ENCODE data around the gene NPHP3.

The NPHP3 gene

DNA sequence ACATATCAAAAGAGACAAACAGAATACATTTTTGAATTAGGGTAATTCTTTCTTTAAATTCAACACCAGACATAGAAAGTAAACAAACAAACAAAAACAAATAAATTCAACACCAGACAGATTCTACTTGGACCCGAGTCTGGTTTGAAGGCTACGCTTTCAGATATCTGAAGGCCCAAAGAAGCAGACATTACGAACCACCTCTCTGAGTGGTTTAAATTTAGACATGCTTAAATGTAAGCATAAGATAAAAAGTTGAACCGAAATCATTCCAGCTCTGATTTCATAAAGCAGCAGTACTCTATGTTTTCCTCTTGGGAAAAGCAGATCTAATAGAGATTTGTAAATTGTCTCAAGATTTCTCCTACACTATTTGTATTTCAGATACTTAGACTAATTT lies 32.2 kb downstream of the NPHP3 start:
- Histone ChIP-seq H3K9ac (ENCODE audit: low read depth, low read length) (no peak overlapping the region), H3K79me2 (ENCODE audit: insufficient read depth, low read length) (no peaks in the 10 kb centered on the region), H3K36me3 (ENCODE audit: insufficient read depth, low read length) (peaks cover 46% of the 10 kb centered on the region), H2AFZ (ENCODE audit: low read depth, low read length) (no peak overlapping the region), H3K9me3 (ENCODE audit: insufficient read depth, low read length, severe bottlenecking) (no peaks in the 10 kb centered on the region), H3K27ac (ENCODE audit: low read length) (no peak overlapping the region), H4K20me1 (ENCODE audit: insufficient read depth, low read length) (no peaks in the 10 kb centered on the region), H3K4me1 (ENCODE audit: insufficient read depth, low read length) (no peaks in the 10 kb centered on the region), H3K27me3 (ENCODE audit: insufficient read depth, low read length, poor library complexity) (no peaks in the 10 kb centered on the region), H3K4me2 (ENCODE audit: insufficient read depth, low read length) (no peak overlapping the region), H3K4me3 (ENCODE audit: low read depth in 1 of 2, low read length in 2 of 2) (no peak overlapping the region)
- DNase-seq (no peak), ATAC-seq (ENCODE audit: insufficient read depth, low read depth) (no peak)
- TF ChIP-seq, protein P1, sequence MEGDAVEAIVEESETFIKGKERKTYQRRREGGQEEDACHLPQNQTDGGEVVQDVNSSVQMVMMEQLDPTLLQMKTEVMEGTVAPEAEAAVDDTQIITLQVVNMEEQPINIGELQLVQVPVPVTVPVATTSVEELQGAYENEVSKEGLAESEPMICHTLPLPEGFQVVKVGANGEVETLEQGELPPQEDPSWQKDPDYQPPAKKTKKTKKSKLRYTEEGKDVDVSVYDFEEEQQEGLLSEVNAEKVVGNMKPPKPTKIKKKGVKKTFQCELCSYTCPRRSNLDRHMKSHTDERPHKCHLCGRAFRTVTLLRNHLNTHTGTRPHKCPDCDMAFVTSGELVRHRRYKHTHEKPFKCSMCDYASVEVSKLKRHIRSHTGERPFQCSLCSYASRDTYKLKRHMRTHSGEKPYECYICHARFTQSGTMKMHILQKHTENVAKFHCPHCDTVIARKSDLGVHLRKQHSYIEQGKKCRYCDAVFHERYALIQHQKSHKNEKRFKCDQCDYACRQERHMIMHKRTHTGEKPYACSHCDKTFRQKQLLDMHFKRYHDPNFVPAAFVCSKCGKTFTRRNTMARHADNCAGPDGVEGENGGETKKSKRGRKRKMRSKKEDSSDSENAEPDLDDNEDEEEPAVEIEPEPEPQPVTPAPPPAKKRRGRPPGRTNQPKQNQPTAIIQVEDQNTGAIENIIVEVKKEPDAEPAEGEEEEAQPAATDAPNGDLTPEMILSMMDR (IDR thresholded peaks at IDR 0.05; ENCODE audit: borderline replicate concordance, extremely low read depth, low read length, poor library complexity, severe bottlenecking), result no peak
- TF ChIP-seq EZH2 (IDR thresholded peaks at IDR 0.05; ENCODE audit: borderline replicate concordance, low read depth, low read length, severe bottlenecking), result no peak

- Histone ChIP-seq H3K9ac (ENCODE audit: low read depth, low read length) (no peak overlapping the region), H3K4me2 (ENCODE audit: insufficient read depth, low read length) (no peak overlapping the region), H3K4me1 (ENCODE audit: insufficient read depth, low read length) (no peaks in the 10 kb centered on the region), H3K4me3 (ENCODE audit: low read depth in 1 of 2, low read length in 2 of 2) (no peak overlapping the region), H3K27ac (ENCODE audit: low read length) (no peak overlapping the region), H3K36me3 (ENCODE audit: insufficient read depth, low read length) (peaks cover 42% of the 10 kb centered on the region), H4K20me1 (ENCODE audit: insufficient read depth, low read length) (no peaks in the 10 kb centered on the region), H2AFZ (ENCODE audit: low read depth, low read length) (no peak overlapping the region), H3K9me3 (ENCODE audit: insufficient read depth, low read length, severe bottlenecking) (no peaks in the 10 kb centered on the region), H3K27me3 (ENCODE audit: insufficient read depth, low read length, poor library complexity) (no peaks in the 10 kb centered on the region), H3K79me2 (ENCODE audit: insufficient read depth, low read length) (no peaks in the 10 kb centered on the region)
- ATAC-seq (ENCODE audit: insufficient read depth, low read depth) (no peak), DNase-seq (no peak)
- no peak for TF ChIP-seq EZH2 (IDR thresholded peaks at IDR 0.05; ENCODE audit: borderline replicate concordance, low read depth, low read length, severe bottlenecking)
- TF ChIP-seq, protein P1 (IDR thresholded peaks at IDR 0.05; ENCODE audit: borderline replicate concordance, extremely low read depth, low read length, poor library complexity, severe bottlenecking), result no peak
Observed at GRCh38 chr3:132682201-132682600, 40.0 kb downstream of the NPHP3 start.

GRCh38 chr3:132681421-132681820 lies 40.8 kb downstream of the NPHP3 start:
- no peak overlapping the region for H3K4me2 ChIP-seq (ENCODE audit: insufficient read depth, low read length)
- DNase-seq (no peak), ATAC-seq (ENCODE audit: insufficient read depth, low read depth) (no peak)
- no peaks in the 10 kb centered on the region for H3K79me2 ChIP-seq (ENCODE audit: insufficient read depth, low read length)
- H4K20me1 ChIP-seq (ENCODE audit: insufficient read depth, low read length), result no peaks in the 10 kb centered on the region
- peaks cover 50% of the 10 kb centered on the region for H3K36me3 ChIP-seq (ENCODE audit: insufficient read depth, low read length)
- no peak for TF ChIP-seq EZH2 (IDR thresholded peaks at IDR 0.05; ENCODE audit: borderline replicate concordance, low read depth, low read length, severe bottlenecking)
- TF ChIP-seq, protein P1 (IDR thresholded peaks at IDR 0.05; ENCODE audit: borderline replicate concordance, extremely low read depth, low read length, poor library complexity, severe bottlenecking), result no peak
- H3K27me3 ChIP-seq (ENCODE audit: insufficient read depth, low read length, poor library complexity), result no peaks in the 10 kb centered on the region
- no peak overlapping the region for H3K4me3 ChIP-seq (ENCODE audit: low read depth in 1 of 2, low read length in 2 of 2)
- H2AFZ ChIP-seq (ENCODE audit: low read depth, low read length), result no peak overlapping the region
- no peaks in the 10 kb centered on the region for H3K4me1 ChIP-seq (ENCODE audit: insufficient read depth, low read length)
- H3K9me3 ChIP-seq (ENCODE audit: insufficient read depth, low read length, severe bottlenecking), result no peaks in the 10 kb centered on the region
- H3K9ac ChIP-seq (ENCODE audit: low read depth, low read length), result no peak overlapping the region
- no peak overlapping the region for H3K27ac ChIP-seq (ENCODE audit: low read length)

- no peak overlapping the region for H3K4me3 ChIP-seq (ENCODE audit: low read depth in 1 of 2, low read length in 2 of 2)
- no peak overlapping the region for H2AFZ ChIP-seq (ENCODE audit: low read depth, low read length)
- DNase-seq (no peak), ATAC-seq (ENCODE audit: insufficient read depth, low read depth) (no peak)
- H4K20me1 ChIP-seq (ENCODE audit: insufficient read depth, low read length), result no peaks in the 10 kb centered on the region
- no peaks in the 10 kb centered on the region for H3K4me1 ChIP-seq (ENCODE audit: insufficient read depth, low read length)
- H3K79me2 ChIP-seq (ENCODE audit: insufficient read depth, low read length), result no peaks in the 10 kb centered on the region
- no peaks in the 10 kb centered on the region for H3K9me3 ChIP-seq (ENCODE audit: insufficient read depth, low read length, severe bottlenecking)
- H3K36me3 ChIP-seq (ENCODE audit: insufficient read depth, low read length), result peaks cover 59% of the 10 kb centered on the region
- no peaks in the 10 kb centered on the region for H3K27me3 ChIP-seq (ENCODE audit: insufficient read depth, low read length, poor library complexity)
- H3K27ac ChIP-seq (ENCODE audit: low read length), result no peak overlapping the region
- H3K4me2 ChIP-seq (ENCODE audit: insufficient read depth, low read length), result no peak overlapping the region
- TF ChIP-seq EZH2 (IDR thresholded peaks at IDR 0.05; ENCODE audit: borderline replicate concordance, low read depth, low read length, severe bottlenecking), result no peak
- TF ChIP-seq, protein P1 (IDR thresholded peaks at IDR 0.05; ENCODE audit: borderline replicate concordance, extremely low read depth, low read length, poor library complexity, severe bottlenecking), result no peak
- no peak overlapping the region for H3K9ac ChIP-seq (ENCODE audit: low read depth, low read length)
Observed at GRCh38 chr3:132679911-132680310, 42.3 kb downstream of the NPHP3 start.

Measured in DND-41 (cell line).